Activated T-helper 1 cell treated with anti-CD3 and anti-CD28 coated beads, Interleukin-2, amount 50 U/mL, for 16 hours (primary cell): ENCODE results near the gene MTO1.
A peak's percentile ranks its signal among the peaks of the same experiment; 100 is the strongest.
"Not testable (repeated sequence)": the region's sequence is repeated elsewhere in the genome, so short reads cannot be mapped to it uniquely, and the experiment has no call there.

Source experiments
- DNase-seq, 2 donors: peaks; one replicate each; pipeline ENCODE4 v3.0.0-alpha.2; 2020; ENCODE audit warnings: low read depth in 1 of 2, low spot score in 1 of 2

Gene MTO1

GRCh38 chr6:73461537-73462350, at the start of gene MTO1:
MTO1 (plus strand) TSS chr6:73461737; CDS start chr6:73461855, 118 bp downstream.
- peak; percentile 63 to 70 for DNase-seq

DNA sequence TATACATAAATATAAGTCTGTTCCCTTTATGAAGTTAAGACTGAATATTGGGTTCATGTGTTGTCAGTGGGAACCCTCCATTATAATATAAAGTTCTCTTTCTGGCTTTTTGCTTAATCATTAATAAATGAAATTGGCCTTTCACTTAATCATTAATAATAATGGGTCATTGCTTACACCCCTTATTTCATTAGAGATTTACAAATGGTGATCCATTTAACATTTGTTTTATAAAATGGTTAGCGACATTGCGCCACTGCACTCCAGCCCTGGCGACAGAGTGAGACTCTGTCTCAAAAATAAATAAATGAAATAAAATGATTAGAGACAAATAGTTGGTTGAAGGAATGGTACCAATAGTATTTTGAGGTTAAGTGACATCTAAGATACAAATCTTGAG, 48.4 kb upstream of the MTO1 start:
- DNase-seq, result no peak

GRCh38 chr6:73418081-73418741, 43.3 kb upstream of the MTO1 start:
- DNase-seq, result no peak

GRCh38 chr6:73421534-73421933, 40.0 kb upstream of the MTO1 start:
- no peak for DNase-seq

- DNase-seq, result no peak
Observed at GRCh38 chr6:73435236-73435635, 26.3 kb upstream of the MTO1 start.

DNA sequence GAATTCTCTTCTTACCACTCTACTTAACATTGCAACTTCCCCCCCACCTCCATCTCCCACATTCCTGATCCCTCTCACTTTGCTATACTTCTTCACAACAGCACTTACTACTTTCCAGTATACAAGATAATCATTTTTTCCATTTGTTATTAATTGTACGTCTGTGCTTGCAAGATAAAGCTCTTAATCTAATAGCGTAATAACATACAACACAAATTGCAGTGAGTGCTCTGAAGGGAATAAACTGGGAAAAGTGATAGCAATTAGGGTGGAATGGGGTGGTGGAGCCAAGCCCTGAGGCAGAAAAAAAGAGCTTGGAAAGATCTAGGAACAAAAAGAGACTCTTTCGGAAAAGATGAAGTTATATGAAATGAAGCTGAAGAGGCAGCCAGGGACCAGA, 18.0 kb upstream of the MTO1 start:
- no peak for DNase-seq

GRCh38 chr6:73451223-73452106, 10.1 kb upstream of the MTO1 start:
- DNase-seq, result peak; percentile 10 to 25

- DNase-seq, result peak; percentile 34 to 63
Observed at GRCh38 chr6:73452107-73452461, 9.5 kb upstream of the MTO1 start, which contains the start of gene CGAS. CGAS (minus strand) TSS chr6:73452297; CDS start chr6:73452181, 116 bp downstream.

DNA sequence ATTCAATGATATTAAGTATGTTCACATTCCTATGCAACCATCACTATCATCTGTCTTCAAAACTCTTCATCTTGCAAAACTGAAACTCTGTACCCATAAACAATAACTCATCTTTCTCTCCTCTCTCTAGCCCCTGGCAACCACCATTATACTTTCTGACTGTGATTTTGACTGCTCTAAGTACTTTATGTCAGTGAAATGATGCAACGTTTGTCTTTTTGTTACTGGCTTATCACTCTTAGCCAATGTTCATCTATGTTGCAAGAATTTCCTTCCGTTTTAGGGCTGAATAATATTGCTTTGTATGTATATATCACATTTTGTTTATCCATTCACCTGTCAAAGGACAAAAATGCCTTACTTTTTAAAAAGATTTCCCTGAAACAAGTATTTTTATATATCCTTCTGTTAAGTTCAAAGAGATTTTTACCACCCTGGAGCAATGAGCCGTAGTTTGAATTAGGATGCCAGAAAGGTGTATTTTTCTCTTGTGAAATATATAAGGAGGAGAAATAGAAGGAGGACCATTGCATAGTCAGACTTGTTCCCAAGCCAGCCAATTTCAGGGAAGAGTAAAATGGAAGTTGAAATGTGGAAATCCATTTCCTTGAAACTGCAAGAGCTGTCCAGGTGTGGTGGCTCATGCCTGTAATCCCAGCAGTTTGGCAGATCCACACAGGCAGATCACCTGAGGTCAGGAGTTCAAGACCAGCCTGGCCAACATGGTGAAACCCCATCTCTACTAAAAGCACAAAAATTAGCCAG, 5.5 kb upstream of the MTO1 start:
- no peak for DNase-seq

GRCh38 chr6:73459474-73459873, 2.1 kb upstream of the MTO1 start:
- DNase-seq, result not testable (repeated sequence)

DNA sequence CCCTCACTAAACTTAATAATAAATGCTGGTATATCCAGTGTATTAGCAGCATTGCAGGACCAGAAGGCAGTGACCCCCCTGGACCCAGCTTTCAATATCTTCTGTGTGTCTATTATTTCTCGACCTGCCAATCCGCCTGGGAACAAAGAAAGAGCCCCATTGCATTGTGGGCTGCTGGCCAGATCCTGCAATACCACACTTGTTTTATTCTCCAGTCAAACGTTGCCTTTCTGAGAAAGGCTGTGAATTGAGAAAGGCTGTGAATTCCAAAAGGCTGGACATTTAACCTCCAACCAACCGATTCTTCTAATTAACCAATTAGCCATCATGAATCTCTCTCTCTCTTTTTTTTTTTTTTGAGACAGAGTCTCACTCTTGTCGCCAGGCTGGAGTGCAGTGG, 1.5 kb upstream of the MTO1 start:
- DNase-seq, result no peak

GRCh38 chr6:73471686-73472290, 10.3 kb downstream of the MTO1 start:
- DNase-seq, result no peak

DNA sequence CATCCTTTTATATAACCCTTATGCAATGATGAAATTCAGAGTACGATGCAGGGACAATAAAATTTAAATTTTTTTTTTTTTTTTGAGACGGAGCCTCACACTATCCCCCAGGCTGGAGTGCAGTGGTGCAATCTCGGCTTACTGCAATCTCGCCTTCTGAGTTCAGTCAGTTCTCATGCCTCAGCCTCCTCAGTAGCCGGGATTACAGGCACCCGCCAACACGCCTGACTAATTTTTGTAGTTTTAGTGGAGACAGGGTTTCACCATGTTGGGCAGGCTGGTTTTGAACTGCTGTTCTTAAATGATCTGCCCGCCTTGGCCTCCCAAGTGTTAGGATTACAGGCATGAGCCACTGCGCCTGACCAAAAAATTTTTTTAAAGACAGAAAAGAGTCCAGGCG, 15.2 kb downstream of the MTO1 start:
- DNase-seq, result no peak

GRCh38 chr6:73477407-73477806, 15.9 kb downstream of the MTO1 start:
- no peak for DNase-seq

DNA sequence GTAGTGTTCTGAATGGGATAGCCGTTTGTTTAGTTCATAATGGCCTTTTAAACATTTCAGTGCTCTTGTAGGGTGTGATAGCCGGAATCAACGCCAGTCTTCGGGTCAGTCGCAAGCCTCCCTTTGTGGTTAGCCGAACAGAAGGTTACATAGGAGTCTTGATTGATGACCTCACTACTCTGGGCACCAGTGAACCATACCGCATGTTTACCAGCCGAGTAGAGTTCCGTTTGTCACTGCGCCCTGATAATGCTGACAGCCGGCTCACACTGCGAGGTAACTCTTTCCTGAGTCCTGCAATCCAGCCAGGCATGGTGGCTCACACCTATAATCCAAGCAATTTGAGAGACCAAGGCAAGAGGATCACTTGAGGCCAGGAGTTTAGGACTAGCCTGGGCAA, 20.4 kb downstream of the MTO1 start:
- no peak for DNase-seq

DNA sequence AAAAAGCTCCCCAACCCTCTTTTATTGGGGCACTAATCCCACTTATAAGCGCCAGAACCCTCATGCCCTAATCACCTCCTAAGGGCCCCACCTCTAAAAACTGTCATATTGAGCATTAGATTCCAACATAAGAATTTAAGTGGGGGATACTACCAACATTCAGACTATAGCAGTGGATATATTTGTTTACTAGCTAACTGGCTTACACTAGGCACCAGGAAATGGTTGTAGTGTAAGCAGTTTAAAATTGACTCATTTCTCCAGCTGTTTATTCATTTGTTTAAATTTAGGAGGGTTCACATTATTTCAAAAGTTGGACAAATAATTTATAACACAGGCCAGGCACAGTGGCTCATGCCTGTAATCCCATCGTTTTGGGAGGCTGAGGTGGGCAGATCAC, 22.9 kb downstream of the MTO1 start:
- no peak for DNase-seq

DNA sequence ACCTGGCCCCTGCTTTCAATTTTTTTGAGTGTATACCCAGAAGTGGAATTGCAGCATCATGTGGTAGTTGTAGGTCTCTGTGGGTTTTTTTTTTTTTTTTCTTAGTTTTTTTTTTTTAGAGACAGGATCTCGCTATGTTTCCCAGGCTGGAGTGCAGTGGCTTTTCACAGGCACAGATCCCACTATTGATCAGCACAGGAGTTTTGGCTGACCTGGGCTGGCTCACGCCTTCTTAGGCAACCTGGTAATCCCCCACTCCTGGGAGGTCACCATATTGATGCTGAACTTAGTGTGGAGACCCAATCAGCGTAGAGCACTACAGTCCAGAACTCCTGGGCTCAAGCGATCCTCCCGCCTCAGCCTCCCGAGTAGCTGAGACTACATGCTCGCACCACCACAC, 25.9 kb downstream of the MTO1 start:
- DNase-seq, result no peak

DNA sequence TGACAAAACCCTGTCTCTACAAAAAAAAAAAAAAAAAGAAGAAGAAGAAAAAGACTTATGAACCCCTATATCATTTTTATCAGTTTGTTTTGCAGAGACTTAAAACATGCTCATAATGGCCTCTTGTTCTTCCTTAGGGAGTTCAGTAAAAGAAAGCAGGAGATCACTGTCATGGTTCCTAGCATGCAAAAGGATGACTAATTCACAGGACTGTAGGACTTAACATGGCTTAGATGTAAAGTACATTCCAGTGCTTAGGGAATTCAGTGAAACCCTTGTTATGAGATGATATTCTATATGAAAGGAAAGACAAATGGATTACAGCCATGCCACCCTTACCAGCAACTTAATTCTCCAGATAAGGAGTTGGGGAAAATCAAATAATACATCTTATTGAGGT, 29.8 kb downstream of the MTO1 start:
- DNase-seq, result no peak

GRCh38 chr6:73497915-73498314, 36.4 kb downstream of the MTO1 start:
- no peak for DNase-seq

GRCh38 chr6:73503027-73503772, 41.7 kb downstream of the MTO1 start:
- DNase-seq, result no peak
